GM19043 (cell line): ENCODE data around the gene LTK.

Experiments used
- ATAC-seq: cut with Tn5 transposase; IDR thresholded peaks from one replicate; pipeline ENCODE4 v1.9.1; 2021; ENCODE audit warnings: low read depth; ENCODE audit not compliant: unreplicated experiment

LTK gene

GRCh38 chr15:41535544-41535943 is 21.9 kb upstream of the LTK start:
- no peak for ATAC-seq

DNA sequence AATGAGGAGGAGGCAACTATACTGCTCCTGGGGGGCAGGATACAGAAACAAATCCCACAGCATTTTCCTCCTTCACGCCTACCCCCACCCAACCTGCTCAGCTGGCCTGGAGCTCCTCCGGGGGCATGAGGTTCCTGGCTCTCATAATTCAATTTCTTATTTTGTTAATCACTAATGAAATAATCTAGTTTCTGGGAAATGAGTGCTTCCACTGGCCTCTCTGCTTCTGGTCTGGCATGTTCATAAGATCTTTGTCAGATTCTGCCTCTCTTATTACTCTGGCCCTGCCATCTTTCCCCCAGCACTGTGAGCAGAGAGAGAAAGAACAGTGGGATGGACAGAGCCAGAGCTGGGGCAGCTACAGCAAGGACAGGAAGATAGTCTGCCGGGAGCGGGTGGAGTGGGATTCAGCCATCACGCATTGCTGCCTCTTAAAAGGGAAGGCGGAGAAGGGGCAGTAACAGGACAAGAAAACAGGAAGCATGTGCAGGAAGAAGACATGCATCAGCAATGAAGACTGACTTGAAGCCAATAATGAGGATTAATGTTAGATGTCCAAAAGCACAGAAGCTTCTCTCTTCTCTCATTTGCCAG is 16.8 kb upstream of the LTK start:
- ATAC-seq, result no peak

DNA sequence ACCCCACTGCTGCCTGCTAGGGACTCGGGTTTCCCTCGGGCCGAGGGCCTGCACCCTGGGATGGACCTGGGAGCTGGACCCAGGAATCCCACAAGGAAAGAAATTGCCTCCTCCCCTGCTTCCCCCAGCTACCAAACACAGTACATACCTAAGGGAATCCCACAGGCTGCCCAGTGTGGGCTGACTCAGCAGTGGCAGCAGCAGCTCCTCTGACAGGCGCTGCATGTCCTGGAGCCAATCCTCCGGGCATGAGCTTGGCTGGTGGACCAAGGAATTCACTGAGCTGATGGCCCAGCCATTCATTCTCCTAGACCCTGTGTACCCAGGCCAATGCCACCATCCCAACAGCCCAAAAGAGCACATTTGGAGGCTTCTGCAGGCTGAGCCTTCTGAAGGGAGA is 9.5 kb upstream of the LTK start:
- ATAC-seq, result no peak

GRCh38 chr15:41521614-41522013 is 8.0 kb upstream of the LTK start:
- no peak for ATAC-seq

DNA sequence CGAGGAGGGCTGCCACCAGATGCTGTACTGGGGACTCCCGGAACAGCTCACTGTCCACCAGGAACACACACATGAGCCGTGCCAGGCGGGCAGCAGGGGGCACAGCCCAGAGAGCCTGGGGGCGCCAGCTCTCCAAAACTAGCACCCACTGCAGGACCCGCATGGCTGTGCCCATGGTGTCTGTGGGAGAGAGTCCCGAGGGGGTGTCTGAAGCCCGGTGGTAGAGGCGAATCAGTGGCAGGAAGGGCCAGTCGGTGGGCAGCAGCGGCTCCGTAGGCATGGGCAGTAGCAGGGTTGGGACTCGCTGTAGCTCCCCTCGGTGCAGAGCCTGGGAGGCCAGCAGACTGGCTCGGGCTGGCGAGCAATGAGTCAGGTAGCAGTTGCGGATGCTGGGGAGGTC is 7.0 kb upstream of the LTK start:
- ATAC-seq, result no peak

DNA sequence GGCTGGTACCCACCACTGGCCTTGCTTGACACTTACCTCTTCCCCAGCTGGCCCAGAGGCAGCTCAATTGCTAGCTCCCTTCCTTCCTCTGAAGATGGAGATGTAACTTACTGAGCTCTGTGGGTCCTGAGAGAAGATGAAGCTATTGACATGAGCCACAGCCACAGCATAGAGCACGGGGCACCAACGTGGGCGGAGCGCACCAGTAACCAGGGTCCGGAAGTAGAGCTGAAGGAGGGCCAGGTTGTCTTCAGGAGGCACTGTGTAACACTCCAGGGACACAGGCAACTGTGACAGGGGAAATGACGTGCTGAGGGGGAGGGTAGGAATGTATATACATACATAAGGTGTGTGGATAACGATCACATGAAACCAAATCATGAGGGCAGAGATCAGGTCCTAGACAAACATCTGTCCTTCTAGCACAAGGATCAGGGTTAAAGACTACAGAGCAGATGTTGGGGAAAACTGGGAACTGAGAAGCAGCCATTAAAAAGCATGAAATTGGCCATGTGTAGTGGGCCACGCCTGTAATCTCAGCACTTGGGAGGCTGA is 4.3 kb upstream of the LTK start:
- no peak for ATAC-seq

- ATAC-seq, result no peak
Measured at GRCh38 chr15:41512940-41513505, 604 bp downstream of the LTK start.

DNA sequence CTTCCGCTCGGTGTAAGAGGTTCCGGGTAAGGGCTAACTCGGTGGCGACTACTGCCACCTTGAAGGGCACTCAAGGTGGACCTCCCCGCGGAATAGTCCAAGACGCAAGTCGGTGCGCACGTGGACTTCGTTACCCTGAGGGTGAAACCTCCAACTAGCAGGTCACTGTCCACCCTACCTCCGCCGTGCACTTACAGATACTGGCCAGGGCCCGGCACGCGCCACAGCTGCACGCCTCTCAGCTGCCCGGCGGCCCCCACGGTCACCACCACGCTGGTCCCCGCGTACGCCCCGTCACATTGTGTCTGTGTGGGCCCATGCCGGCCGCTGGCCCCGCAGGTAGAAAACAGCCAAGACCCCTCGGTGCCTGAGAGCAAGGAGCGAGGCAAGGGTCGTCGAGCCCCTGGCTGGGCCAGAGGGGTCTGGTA is 1.1 kb downstream of the LTK start:
- ATAC-seq, result no peak

GRCh38 chr15:41511899-41512369 is 1.7 kb downstream of the LTK start:
- ATAC-seq, result no peak

DNA sequence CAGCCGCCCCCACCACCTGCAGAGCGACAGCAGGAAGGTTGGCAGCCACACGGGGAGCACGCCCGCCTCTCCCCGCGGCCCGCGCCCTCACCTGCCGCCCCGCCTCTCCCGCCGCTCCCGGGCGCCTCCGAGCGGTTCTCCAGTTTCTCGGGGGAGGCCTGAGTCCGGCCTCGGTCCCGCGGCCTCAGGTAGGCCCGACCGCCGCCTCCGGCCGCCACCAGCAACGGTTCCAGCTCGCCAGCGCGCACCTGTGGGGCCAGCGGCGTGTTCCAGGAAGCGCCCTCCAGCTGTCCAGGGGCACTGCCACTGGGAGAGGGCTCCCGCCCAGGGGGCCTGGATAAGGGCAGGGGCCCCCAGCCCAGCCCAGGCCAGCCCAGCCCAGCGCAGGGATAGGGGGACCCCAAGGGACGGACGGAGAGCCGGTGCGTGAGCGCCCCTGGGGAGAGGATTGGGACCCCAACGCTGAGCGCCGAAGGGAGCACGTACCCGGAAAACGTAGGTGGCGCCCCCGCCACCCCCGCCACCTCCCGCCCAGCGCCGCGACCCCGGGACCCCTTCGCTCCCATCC is 2.2 kb downstream of the LTK start:
- no peak for ATAC-seq

DNA sequence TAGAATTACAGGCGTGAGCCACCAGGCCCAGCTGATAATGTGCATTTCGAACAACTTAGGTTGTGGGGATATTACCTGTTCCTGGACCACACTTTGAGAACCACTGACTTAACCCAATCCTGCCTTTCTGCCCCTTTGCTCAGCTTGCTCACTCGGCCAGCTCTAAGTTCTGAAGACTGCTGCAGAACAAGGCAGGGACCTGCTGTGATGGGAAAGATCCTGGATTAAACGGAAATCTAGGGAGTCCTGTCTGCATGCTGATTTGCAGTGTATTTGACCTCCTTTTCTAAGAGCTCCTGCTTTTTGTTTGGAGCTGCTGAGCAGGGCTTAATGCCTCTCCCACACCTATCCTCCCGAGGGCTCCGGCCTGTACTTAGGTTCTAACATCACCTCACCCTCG is 2.9 kb downstream of the LTK start:
- no peak for ATAC-seq

DNA sequence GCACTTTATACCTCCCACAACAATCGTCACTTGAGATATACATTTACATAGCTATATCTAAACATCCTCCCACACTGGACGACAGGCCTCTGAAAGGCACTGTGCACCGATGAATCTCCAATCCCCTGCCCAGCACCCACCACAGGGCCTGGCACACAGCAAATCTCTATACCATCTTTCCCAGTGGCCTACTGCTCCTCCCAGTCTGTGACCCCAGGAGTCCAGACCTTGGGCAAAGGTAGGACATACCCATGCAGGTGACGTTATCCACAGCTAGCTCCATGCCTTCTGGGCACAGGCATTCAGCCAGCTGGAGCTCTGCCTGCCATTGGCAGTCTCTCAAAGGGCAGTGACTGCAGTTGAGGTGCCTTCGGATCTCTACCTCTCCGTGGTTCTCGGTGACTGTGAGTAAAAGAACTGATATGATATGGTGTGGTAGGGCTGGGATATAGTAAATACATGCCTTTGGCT is 5.8 kb downstream of the LTK start:
- ATAC-seq, result no peak

DNA sequence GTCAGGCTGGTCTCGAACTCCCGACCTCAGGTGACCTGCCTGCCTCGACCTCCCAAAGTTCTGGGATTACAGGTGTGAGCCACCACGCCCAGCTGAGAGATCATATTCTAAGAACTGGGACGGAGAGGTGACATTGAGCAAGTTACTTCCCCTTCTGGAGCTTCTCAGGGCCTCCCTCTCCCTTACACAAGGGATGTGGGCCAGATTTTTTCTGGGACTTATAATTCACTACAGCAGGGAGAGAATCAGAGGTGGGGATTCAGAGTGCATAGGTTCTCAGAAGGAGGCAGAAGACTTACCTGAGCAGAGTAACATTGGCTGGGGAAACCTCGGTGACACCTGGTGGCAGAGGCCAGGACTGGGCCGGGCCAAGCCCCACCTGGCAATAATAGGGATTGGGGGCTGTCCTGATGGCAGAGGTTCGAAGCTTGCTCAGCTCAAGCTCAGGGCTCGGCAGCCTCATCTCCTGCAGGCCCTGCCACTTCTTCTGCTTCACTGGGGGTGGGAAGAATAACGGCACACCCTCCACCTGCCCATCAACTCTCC is 6.8 kb downstream of the LTK start:
- no peak for ATAC-seq

DNA sequence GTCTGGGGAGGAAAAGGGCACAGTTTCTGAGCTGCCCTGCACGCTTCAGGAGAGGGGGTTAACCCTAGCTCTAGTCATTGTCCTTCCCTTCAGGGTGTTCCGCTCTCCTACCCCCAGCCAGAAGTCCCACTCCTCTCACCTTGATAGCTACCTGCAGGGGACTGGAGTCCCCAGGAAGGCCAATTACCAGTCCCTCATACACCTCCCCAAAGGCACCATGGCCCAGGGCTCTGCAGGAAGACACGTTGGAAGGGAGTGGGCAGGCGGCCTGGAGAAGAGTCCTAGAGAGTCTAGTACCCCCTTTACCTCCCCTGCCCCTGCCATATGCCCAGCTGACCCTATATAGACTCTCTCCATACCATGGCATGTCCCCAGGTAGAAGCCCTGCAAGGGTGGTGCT is 7.9 kb downstream of the LTK start:
- no peak for ATAC-seq

GRCh38 chr15:41504751-41505492 is 8.7 kb downstream of the LTK start:
- no peak for ATAC-seq

- no peak for ATAC-seq
Measured at GRCh38 chr15:41503669-41504010, 10.0 kb downstream of the LTK start.

GRCh38 chr15:41502795-41503668 is 10.6 kb downstream of the LTK start:
- no peak for ATAC-seq

DNA sequence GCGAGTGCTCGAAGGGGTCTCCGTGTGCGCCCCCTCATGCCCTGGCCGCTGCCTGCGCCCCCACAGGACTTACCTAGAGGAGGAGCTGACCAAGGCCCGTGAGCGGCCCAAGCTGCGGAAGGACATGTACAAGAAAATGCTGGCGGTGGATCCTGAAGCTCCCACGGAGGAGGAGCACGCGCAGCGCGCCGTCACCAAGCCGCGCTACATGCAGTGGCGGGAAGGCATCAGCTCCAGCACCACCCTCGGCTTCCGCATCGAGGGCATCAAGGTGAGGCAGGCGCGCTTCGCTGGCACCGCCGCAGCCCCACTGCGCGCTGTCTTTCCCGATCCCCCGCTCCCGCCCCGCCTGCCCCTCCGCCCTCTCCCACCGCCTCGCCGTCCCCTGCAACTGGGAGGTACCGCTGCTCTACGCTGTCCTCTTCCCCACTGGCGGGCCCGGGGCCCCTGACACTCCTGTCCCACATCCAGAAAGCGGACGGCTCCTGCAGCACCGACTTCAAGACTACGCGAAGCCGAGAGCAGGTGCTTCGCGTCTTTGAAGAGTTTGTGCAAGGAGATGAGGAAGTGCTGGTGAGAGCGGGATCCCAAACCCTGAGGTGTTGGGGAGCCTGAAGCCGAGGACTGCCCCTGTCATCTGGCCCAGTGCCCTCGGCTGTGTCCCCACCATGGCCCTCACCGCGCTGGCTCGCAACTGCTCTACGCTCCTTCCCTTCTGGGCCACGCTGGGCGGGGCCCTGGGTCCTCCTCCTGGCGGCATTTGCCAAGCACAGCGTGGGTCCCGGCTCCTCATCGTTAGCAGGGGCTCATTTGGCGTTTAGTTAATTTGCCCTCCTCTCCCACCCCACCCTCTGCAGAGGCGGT is 11.5 kb downstream of the LTK start:
- no peak for ATAC-seq

GRCh38 chr15:41501191-41501917 is 12.3 kb downstream of the LTK start:
- no peak for ATAC-seq
